Smooth muscle cell (in vitro differentiated cells): ENCODE data around the gene SBSN. TPM values are rescaled to one million over a fixed set of nuclear protein-coding genes. Genes with fewer than 3 reads are reported as not detected.

Source experiments
- DNase-seq: peaks from one replicate; lab custom pipeline; 2025; ENCODE audit not compliant: unreplicated experiment; lab: John Stamatoyannopoulos, UW
- H2AFZ ChIP-seq: fragments of 200-600 bp; sonication (generic); 2 replicates; pipeline ENCODE4 v1.6.0; 2016; ENCODE audit warnings: antibody characterized with exemption, low read depth, mild to moderate bottlenecking
- H3F3A ChIP-seq: fragments of 200-600 bp; sonication (generic); 2 replicates; pipeline ENCODE4 v1.6.0; 2017; ENCODE audit warnings: antibody characterized with exemption, low read depth
- H3K27ac ChIP-seq: fragments of 200-600 bp; sonication (generic); 2 replicates; pipeline ENCODE4 v1.5.1; 2016; ENCODE audit warnings: low read depth, mild to moderate bottlenecking
- H3K27me3 ChIP-seq: fragments of 200-600 bp; sonication (generic); 2 replicates; pipeline ENCODE4 v1.6.1; 2016; ENCODE audit warnings: low read depth, mild to moderate bottlenecking
- H3K36me3 ChIP-seq: fragments of 200-600 bp; sonication (generic); 2 replicates; pipeline ENCODE4 v1.5.1; 2016; ENCODE audit warnings: low read depth
- H3K4me1 ChIP-seq: fragments of 200-600 bp; sonication (generic); 2 replicates; pipeline ENCODE4 v1.5.1; 2016; ENCODE audit warnings: low read depth
- H3K4me2 ChIP-seq: fragments of 200-600 bp; sonication (generic); 2 replicates; pipeline ENCODE4 v1.6.0; 2016; ENCODE audit warnings: mild to moderate bottlenecking
- H3K4me3 ChIP-seq: fragments of 200-600 bp; sonication (generic); 2 replicates; pipeline ENCODE4 v1.5.1; 2016; ENCODE audit warnings: mild to moderate bottlenecking
- H3K79me2 ChIP-seq: fragments of 200-600 bp; sonication (generic); 2 replicates; pipeline ENCODE4 v1.6.0; 2016; ENCODE audit warnings: low read depth, mild to moderate bottlenecking
- H3K9ac ChIP-seq: fragments of 200-600 bp; sonication (generic); 2 replicates; pipeline ENCODE4 v1.6.0; 2016; ENCODE audit warnings: low read depth
- H3K9me3 ChIP-seq: fragments of 200-600 bp; sonication (generic); replicated peaks from 2 replicates; pipeline ENCODE4 v1.5.1; 2016; ENCODE audit warnings: low read depth
- H4K20me1 ChIP-seq: fragments of 200-600 bp; sonication (generic); 2 replicates; pipeline ENCODE4 v1.6.0; 2016; ENCODE audit warnings: low read depth
- WGBS: methylation state at CpG from one replicate; pipeline ENCODE4 v1.1.7; 2016; ENCODE audit warnings: low lambda C conversion rate; 5-methylcytosine and 5-hydroxymethylcytosine counted together
- polyA plus RNA-seq: library from polyadenylated mRNA; unstranded; fragments of >200 nt; fragmentation: Nextera tagmentation; extraction: Ambion mirVana; gene quantifications from 2 replicates; pipeline ENCODE4 v1.2.1, GENCODE V29; 2016
- total RNA-seq: library from RNA; depleted of rRNA; stranded (reverse); fragments of >200 nt; gene quantifications from 2 replicates; pipeline ENCODE4 v1.2.3, GENCODE V29; 2014
- TF ChIP-seq, protein P1 (sequence below): fragments of 200-600 bp; sonication (generic); IDR thresholded peaks from 2 replicates; pipeline ENCODE4 v1.5.1; 2017; ENCODE audit warnings: borderline replicate concordance, mild to moderate bottlenecking, antibody characterized with exemption; ENCODE audit not compliant: insufficient read depth, poor library complexity, severe bottlenecking

SBSN gene
- total and polyA plus RNA-seq, 2 experiments from 2014 or later = 11.7 to 19.8 TPM

DNA sequence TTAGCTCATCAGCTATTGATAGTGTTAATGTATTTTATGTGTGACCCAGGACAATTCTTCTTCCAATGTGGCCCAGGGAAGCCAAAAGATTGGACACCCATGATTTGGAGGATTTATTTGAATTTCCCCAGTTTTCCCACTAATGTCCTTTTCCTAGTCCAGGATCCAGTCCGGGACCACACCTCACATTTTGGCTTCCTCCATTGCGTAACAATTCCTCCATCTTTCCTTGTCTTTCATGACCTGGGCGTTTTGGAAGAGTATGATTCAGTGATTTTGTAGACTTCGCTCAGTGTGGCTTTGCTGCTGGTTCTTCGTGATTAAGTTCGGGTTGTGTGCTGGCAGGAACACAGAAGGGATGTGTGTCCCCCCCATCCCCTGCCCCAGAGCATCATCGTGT, 38.6 kb upstream of the SBSN start:
- TF ChIP-seq, protein P1, sequence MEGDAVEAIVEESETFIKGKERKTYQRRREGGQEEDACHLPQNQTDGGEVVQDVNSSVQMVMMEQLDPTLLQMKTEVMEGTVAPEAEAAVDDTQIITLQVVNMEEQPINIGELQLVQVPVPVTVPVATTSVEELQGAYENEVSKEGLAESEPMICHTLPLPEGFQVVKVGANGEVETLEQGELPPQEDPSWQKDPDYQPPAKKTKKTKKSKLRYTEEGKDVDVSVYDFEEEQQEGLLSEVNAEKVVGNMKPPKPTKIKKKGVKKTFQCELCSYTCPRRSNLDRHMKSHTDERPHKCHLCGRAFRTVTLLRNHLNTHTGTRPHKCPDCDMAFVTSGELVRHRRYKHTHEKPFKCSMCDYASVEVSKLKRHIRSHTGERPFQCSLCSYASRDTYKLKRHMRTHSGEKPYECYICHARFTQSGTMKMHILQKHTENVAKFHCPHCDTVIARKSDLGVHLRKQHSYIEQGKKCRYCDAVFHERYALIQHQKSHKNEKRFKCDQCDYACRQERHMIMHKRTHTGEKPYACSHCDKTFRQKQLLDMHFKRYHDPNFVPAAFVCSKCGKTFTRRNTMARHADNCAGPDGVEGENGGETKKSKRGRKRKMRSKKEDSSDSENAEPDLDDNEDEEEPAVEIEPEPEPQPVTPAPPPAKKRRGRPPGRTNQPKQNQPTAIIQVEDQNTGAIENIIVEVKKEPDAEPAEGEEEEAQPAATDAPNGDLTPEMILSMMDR = no peak
- Histone ChIP-seq H3K27ac (no peak overlapping the region), H3K27me3 (peaks cover 9% of the 10 kb centered on the region), H3K4me2 (no peak overlapping the region), H3K79me2 (no peaks in the 10 kb centered on the region), H3K9me3 (no peaks in the 10 kb centered on the region), H4K20me1 (no peaks in the 10 kb centered on the region), H2AFZ (no peak overlapping the region), H3K36me3 (no peaks in the 10 kb centered on the region), H3F3A (no peaks in the 10 kb centered on the region), H3K4me1 (no peaks in the 10 kb centered on the region), H3K4me3 (no peak overlapping the region), H3K9ac (no peak overlapping the region)
- WGBS = 92% methylated on average over 7 of the region's 7 CpGs
- DNase-seq = no peak

DNA sequence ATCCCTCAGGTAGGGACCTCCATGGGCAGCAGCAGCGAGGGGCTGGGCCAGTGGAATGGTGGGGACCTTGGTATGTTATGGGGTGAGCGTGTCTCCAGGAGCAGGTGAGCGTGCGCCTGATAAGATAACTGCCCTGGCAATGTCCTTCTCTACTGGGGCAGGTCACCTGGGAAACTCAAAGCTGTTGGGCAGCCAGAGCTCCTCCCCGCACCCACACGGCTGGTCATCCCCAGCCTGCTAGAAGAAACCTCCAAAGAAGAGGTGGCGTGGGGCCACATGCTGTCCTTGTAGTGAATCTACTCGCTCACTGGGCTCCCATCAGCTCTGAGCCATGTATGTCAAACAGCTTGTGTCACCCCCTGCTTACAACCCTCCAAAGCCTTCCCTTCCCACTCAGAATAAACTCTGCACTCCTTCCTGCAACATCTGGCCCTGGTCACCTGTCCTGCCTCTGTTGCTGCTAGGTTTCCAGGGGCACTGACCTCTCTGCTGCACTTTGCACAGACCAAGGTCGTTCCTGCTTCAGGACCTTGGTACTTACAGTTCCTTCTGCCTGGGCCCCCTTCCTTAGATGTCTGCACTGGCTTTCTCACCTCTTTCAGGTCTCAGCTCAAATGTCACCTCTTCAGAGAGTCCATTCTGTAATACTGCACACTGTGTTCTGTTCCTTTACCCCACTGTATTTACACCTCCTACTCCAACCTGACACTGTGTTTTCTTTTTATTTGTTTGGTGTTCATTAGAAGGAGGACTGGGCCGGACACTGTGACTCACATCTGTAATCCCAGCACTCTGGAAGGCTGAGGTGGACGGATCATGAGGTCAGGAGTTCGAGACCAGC, 37.1 kb upstream of the SBSN start:
- DNase-seq = no peak
- H3K4me1 ChIP-seq = no peaks in the 10 kb centered on the region
- no peak overlapping the region for H3K27ac ChIP-seq
- TF ChIP-seq, protein P1 = no peak
- no peak overlapping the region for H2AFZ ChIP-seq
- H3F3A ChIP-seq = no peaks in the 10 kb centered on the region
- H3K4me3 ChIP-seq = no peak overlapping the region
- no peaks in the 10 kb centered on the region for H3K9me3 ChIP-seq
- no peaks in the 10 kb centered on the region for H4K20me1 ChIP-seq
- no peaks in the 10 kb centered on the region for H3K79me2 ChIP-seq
- 89% methylated on average over 11 of the region's 12 CpGs for WGBS
- no peak overlapping the region for H3K4me2 ChIP-seq
- no peak overlapping the region for H3K9ac ChIP-seq
- no peaks in the 10 kb centered on the region for H3K36me3 ChIP-seq
- peaks cover 23% of the 10 kb centered on the region for H3K27me3 ChIP-seq

DNA sequence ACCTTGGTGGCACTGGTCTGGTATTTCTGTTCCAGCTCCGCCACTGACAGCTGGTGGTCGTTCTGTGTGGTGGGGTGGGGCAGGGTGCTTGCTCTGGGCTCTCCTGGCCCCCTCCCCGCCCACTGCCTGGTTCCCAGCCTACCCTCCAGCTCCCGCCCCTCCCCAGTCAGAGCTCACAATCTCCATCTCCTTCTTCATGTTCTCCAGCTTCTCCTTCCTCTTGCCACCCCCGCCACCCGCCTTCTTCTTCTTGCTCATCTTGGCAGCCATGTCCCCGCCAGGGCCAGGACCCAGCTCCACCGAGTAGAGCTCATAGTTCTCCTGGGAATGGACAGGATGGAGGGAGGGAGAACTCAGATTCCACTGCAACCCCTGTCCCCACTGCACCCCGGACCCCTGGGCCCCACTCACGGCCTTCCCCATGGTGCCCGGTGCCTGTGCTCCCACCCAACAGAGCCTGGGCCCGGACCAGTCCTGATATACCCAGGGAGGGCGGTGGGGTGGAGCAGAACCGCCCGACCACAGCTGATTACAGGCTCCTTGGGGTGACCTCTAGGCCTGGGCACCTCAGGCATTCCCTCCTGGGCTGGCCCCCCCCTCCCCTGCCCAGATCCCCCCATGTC, 35.2 kb upstream of the SBSN start, which contains the start of gene ATP4A:
Gene ATP4A (minus strand): TSS at position 452 of the 623 bp plus-strand sequence. CDS start 29 bp downstream, at position 423.
- H2AFZ ChIP-seq = no peak within 1 kb of the TSS
- no peak within 1 kb of the TSS for H3K27ac ChIP-seq
- no peaks in the 10 kb centered on the region for H3K4me1 ChIP-seq
- H3F3A ChIP-seq = no peaks in the 10 kb centered on the region
- no peak within 1 kb of the TSS for H3K9ac ChIP-seq
- DNase-seq = no peak
- H4K20me1 ChIP-seq = no peaks in the 10 kb centered on the region
- H3K27me3 ChIP-seq = peaks cover 38% of the 10 kb centered on the region
- H3K79me2 ChIP-seq = no peaks in the 10 kb centered on the region
- H3K9me3 ChIP-seq = no peaks in the 10 kb centered on the region
- no peaks in the 10 kb centered on the region for H3K36me3 ChIP-seq
- TF ChIP-seq, protein P1 = no peak
- no peak within 1 kb of the TSS for H3K4me2 ChIP-seq
- no peak within 1 kb of the TSS for H3K4me3 ChIP-seq
- WGBS = 79% methylated on average over 9 of the region's 15 CpGs
